ENCODE measurements around the gene ZNF621.

GRCh38 chr3:40499952-40500351, 24.8 kb upstream of the ZNF621 start:
- TF ChIP-seq CTCF (conservative IDR thresholded peaks at IDR 0.05 in 1 of 2, IDR thresholded peaks at IDR 0.05 in 1 of 2; ENCODE audit: low read depth in 1 of 2, low read length in 2 of 2) (no peak), EZH2 (IDR thresholded peaks at IDR 0.05; ENCODE audit: low read length, missing control alignments) (no peak)
